Stimulated activated naive B cell treated with anti-CD40 and anti-IgM and Interleukin-4, amounts not matched to agents 10 μg/mL and 1 μg/mL and 100 μg/mL, for 72 hours (primary cell): ENCODE data around the gene SEMA4D.
"Not testable (repeated sequence)": the region's sequence is repeated elsewhere in the genome, so short reads cannot be mapped to it uniquely, and the experiment has no call there.

ENCODE experiments used
- ATAC-seq, 2 donors: fragments of 150-1000 bp; cut with Tn5 transposase; replicated peaks; 2 replicates each; pipeline ENCODE4 v1.10.0; 2021; ENCODE audit warnings: moderate library complexity in 1 of 2
- DNase-seq: peaks from one replicate; pipeline ENCODE4 v3.0.0; 2021
- H3K27ac Mint-ChIP-seq: one replicate; pipeline ENCODE4 v1.8.0; 2022; ENCODE audit warnings: mild to moderate bottlenecking, mixed read lengths
- H3K27me3 Mint-ChIP-seq, 2 donors: one replicate each; pipeline ENCODE4 v1.8.0; 2022; ENCODE audit warnings: mixed read lengths in 2 of 2
- H3K36me3 Mint-ChIP-seq, 2 donors: one replicate each; pipeline ENCODE4 v1.8.0; 2022; ENCODE audit warnings: mixed read lengths in 2 of 2, mild to moderate bottlenecking in 1 of 2
- H3K4me1 Mint-ChIP-seq, 2 donors: one replicate each; pipeline ENCODE4 v1.8.0; 2022; ENCODE audit warnings: mixed read lengths in 2 of 2, mild to moderate bottlenecking in 1 of 2
- H3K4me3 Mint-ChIP-seq, 2 donors: one replicate each; pipeline ENCODE4 v1.8.0; 2022; ENCODE audit warnings: mild to moderate bottlenecking in 2 of 2, mixed read lengths in 2 of 2, moderate library complexity in 1 of 2
- H3K9me3 Mint-ChIP-seq, 2 donors: one replicate each; pipeline ENCODE4 v1.8.0; 2022; ENCODE audit warnings: mixed read lengths in 2 of 2, mild to moderate bottlenecking in 1 of 2

SEMA4D gene

GRCh38 chr9:89378541-89378940 lies 119.4 kb downstream of the SEMA4D start:
- Mint-ChIP-seq H3K4me3 (no peak overlapping the region), H3K4me1 (peaks cover 43 to 62% of the 10 kb centered on the region in 2 donors), H3K9me3 (no peaks in the 10 kb centered on the region), H3K36me3 (peaks cover 56 to 71% of the 10 kb centered on the region in 2 donors), H3K27ac (peak overlapping the region; percentile 60), H3K27me3 (no peaks in the 10 kb centered on the region)
- DNase-seq, result no peak
- ATAC-seq, result no peak

GRCh38 chr9:89377411-89377810 lies 120.5 kb downstream of the SEMA4D start:
- no peak for ATAC-seq
- Mint-ChIP-seq H3K27me3 (no peaks in the 10 kb centered on the region), H3K4me3 (no peak overlapping the region), H3K4me1 (peaks cover 42 to 59% of the 10 kb centered on the region in 2 donors), H3K27ac (peak overlapping the region; percentile 39), H3K36me3 (peaks cover 51 to 67% of the 10 kb centered on the region in 2 donors), H3K9me3 (no peaks in the 10 kb centered on the region)
- no peak for DNase-seq

DNA sequence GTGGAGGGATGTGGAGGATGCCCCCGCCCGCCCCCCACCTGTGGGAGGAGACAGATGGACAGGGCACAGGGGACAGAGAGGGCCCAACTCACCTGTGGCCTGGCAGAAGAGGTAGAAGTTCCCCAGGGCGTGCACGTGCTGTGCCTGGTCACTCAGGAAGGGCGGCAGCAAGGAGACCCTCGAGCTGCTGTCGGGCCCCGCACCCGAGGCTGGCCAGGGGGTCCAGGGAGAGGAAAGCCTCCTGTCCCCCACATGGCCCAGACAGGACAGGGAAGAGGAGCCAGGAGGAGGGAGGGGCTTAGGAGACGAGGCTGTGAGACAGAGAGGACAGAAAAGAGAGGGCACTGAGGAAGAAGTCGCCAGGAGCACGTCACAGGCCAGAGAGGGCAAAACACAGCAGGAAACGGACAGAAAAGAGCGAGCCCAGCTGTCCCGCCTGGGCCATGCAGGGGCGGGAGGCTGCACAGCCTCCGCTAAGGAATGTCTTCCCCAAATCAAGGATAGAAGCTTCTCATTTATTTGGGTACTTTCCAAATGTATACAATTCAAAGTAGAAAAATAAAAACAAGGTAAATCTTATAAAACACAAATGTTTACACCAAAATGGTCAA lies 121.1 kb downstream of the SEMA4D start:
- H3K27ac Mint-ChIP-seq, result no peak overlapping the region
- peaks cover 39 to 53% of the 10 kb centered on the region in 2 donors for H3K4me1 Mint-ChIP-seq
- H3K27me3 Mint-ChIP-seq, result no peaks in the 10 kb centered on the region
- DNase-seq, result no peak
- H3K4me3 Mint-ChIP-seq, result no peak overlapping the region
- peaks cover 45 to 65% of the 10 kb centered on the region in 2 donors for H3K36me3 Mint-ChIP-seq
- ATAC-seq, result no peak
- H3K9me3 Mint-ChIP-seq, result no peaks in the 10 kb centered on the region

DNA sequence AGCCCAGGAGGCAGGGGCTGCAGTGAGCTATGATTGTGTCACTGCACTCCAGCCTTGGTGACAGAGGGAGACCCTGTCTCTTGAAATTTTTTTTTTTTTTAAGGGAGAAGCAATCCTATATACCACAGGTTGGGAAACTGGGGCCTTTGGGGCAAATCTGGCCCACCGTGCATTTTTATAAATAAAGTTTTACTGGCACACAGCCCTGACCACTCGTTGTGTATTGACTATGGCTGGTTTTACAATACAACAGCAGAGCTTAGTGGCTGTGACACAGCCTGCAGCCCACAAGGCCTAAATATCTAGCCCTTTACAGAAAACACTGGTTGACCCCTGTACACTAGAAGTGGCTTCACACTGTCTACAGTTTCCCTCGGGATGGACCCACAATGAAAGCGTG lies 121.6 kb downstream of the SEMA4D start:
- Mint-ChIP-seq H3K36me3 (peaks cover 40 to 59% of the 10 kb centered on the region in 2 donors), H3K27me3 (no peaks in the 10 kb centered on the region), H3K27ac (no peak overlapping the region), H3K9me3 (no peaks in the 10 kb centered on the region), H3K4me1 (peaks cover 35 to 48% of the 10 kb centered on the region in 2 donors), H3K4me3 (no peak overlapping the region)
- DNase-seq, result no peak
- ATAC-seq, result no peak

DNA sequence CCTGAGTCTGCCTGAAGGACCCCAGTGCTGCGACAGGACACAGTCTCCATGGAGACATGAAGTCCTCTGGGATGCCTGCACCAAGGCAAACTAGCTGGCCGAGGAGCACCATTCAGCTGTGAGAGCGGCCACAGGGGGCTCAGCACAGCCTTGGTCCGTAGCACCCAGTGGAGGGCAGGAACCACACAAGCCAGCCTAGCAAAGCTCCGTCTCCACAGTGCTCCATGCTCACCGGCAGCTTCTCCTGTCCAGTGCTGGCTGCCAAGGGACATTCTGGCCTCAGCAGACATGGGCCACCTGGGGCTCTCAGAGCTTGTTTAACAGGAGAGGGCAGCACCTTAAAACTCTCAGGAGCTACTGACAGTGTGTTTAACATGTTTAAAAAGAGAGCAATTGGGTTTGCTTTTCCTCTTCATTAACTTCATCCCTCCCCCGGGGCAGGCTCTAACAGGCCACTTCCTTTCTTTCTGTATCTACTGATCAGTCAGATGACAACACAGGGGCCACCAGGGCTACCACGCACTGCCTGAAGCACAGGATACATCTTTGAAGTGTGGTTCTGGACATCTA lies 122.6 kb downstream of the SEMA4D start:
- ATAC-seq, result peak; percentile 86
- Mint-ChIP-seq H3K27ac (peak overlapping the region; percentile 75), H3K4me1 (peaks cover 31 to 42% of the 10 kb centered on the region in 2 donors), H3K4me3 (peak overlapping the region in 1 of 2 donors; percentile 6), H3K9me3 (no peaks in the 10 kb centered on the region), H3K36me3 (peaks cover 34 to 50% of the 10 kb centered on the region in 2 donors), H3K27me3 (no peaks in the 10 kb centered on the region)
- DNase-seq, result peak; percentile 27

GRCh38 chr9:89374176-89374575 lies 123.7 kb downstream of the SEMA4D start:
- Mint-ChIP-seq H3K4me1 (peaks cover 31 to 42% of the 10 kb centered on the region in 2 donors), H3K27ac (no peak overlapping the region), H3K27me3 (no peaks in the 10 kb centered on the region), H3K36me3 (peaks cover 29 to 40% of the 10 kb centered on the region in 2 donors), H3K9me3 (no peaks in the 10 kb centered on the region), H3K4me3 (no peak overlapping the region)
- no peak for DNase-seq
- ATAC-seq, result no peak

- no peaks in the 10 kb centered on the region for H3K27me3 Mint-ChIP-seq
- H3K9me3 Mint-ChIP-seq, result no peaks in the 10 kb centered on the region
- H3K4me1 Mint-ChIP-seq, result peaks cover 33 to 47% of the 10 kb centered on the region in 2 donors
- ATAC-seq (peak in 1 of 2 donors; percentile 3), DNase-seq (no peak)
- peak overlapping the region in 1 of 2 donors; percentile 22 for H3K4me3 Mint-ChIP-seq
- peak overlapping the region; percentile 89 for H3K27ac Mint-ChIP-seq
- H3K36me3 Mint-ChIP-seq, result peaks cover 18 to 29% of the 10 kb centered on the region in 2 donors
Measured at GRCh38 chr9:89372979-89373378, 124.9 kb downstream of the SEMA4D start.

- Mint-ChIP-seq H3K4me1 (peaks cover 33 to 48% of the 10 kb centered on the region in 2 donors), H3K9me3 (no peaks in the 10 kb centered on the region), H3K27ac (peak overlapping the region; percentile 52), H3K4me3 (no peak overlapping the region), H3K27me3 (no peaks in the 10 kb centered on the region), H3K36me3 (peaks cover 14 to 24% of the 10 kb centered on the region in 2 donors)
- peak; percentile 8 to 19 for ATAC-seq
- DNase-seq, result no peak
Measured at GRCh38 chr9:89372230-89372816, 125.6 kb downstream of the SEMA4D start.

GRCh38 chr9:89371791-89372190 lies 126.1 kb downstream of the SEMA4D start:
- not testable (repeated sequence) for H3K9me3 Mint-ChIP-seq, DNase-seq, ATAC-seq, H3K4me3 Mint-ChIP-seq, H3K27ac Mint-ChIP-seq, H3K27me3 Mint-ChIP-seq
- Mint-ChIP-seq H3K4me1 (peaks cover 35 to 45% of the 10 kb centered on the region in 2 donors), H3K36me3 (peaks cover 9 to 19% of the 10 kb centered on the region in 2 donors)

GRCh38 chr9:89370593-89370992 lies 127.3 kb downstream of the SEMA4D start:
- ATAC-seq (no peak), DNase-seq (no peak)
- peaks cover 4 to 17% of the 10 kb centered on the region in 2 donors for H3K36me3 Mint-ChIP-seq
- H3K4me3 Mint-ChIP-seq, result no peak overlapping the region
- H3K27ac Mint-ChIP-seq, result no peak overlapping the region
- no peaks in the 10 kb centered on the region for H3K27me3 Mint-ChIP-seq
- H3K9me3 Mint-ChIP-seq, result no peaks in the 10 kb centered on the region
- peaks cover 32 to 34% of the 10 kb centered on the region in 2 donors for H3K4me1 Mint-ChIP-seq

DNA sequence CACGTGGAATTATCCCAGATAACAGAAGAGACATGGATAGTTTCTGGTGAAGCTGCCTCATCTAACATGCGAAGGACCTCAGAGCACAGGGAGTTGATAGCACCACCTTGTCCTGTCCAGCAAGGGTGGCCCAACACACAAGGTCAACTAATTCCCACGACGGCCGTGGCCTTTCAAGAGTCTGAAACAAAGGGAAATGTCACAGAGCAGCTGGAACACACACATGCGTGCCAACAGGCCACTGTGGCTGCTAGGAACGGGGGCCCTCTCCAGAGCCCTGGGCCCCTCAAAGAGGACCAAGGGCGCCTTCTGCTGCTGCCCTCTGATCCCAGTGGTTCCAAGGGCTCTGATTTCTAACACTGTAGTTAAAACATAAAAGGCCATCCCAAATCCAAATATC lies 128.9 kb downstream of the SEMA4D start:
- Mint-ChIP-seq H3K4me3 (no peak overlapping the region), H3K9me3 (no peaks in the 10 kb centered on the region), H3K27me3 (no peaks in the 10 kb centered on the region), H3K27ac (peak overlapping the region; percentile 63), H3K36me3 (peaks cover 8 to 25% of the 10 kb centered on the region in 2 donors), H3K4me1 (peaks cover 20 to 27% of the 10 kb centered on the region in 2 donors)
- DNase-seq (no peak), ATAC-seq (no peak)

- H3K36me3 Mint-ChIP-seq, result peaks cover 8 to 29% of the 10 kb centered on the region in 2 donors
- no peaks in the 10 kb centered on the region for H3K27me3 Mint-ChIP-seq
- peaks cover 16 to 23% of the 10 kb centered on the region in 2 donors for H3K4me1 Mint-ChIP-seq
- no peak overlapping the region for H3K4me3 Mint-ChIP-seq
- H3K27ac Mint-ChIP-seq, result peak overlapping the region; percentile 63
- DNase-seq, result no peak
- ATAC-seq, result no peak
- H3K9me3 Mint-ChIP-seq, result no peaks in the 10 kb centered on the region
Measured at GRCh38 chr9:89368550-89368949, 129.4 kb downstream of the SEMA4D start.

- no peak for ATAC-seq
- no peaks in the 10 kb centered on the region for H3K9me3 Mint-ChIP-seq
Measured at GRCh38 chr9:89367726-89368437, 130.0 kb downstream of the SEMA4D start.

DNA sequence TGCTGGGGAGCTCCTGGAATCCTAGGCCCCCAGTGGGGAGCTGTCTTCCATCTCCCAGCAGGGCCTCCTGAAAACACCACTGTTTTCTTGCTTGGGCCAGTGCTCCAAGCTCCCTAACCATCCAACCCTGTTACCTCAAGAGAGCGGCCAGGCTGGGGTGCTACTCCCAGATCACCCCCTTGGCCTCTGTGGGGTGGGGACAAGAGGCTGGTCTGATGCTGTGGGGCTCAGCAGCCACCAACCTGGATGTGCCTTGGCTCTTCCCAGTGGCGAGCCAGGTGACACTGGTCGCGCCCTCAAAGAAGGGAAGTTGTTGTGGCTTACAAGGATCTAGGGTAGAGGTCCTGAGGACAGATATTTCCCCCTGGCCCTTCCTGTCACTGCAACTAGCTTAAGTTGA lies 130.6 kb downstream of the SEMA4D start:
- Mint-ChIP-seq H3K27me3 (no peaks in the 10 kb centered on the region), H3K9me3 (no peaks in the 10 kb centered on the region), H3K4me1 (peaks cover 5 to 15% of the 10 kb centered on the region in 2 donors), H3K36me3 (peaks cover 9 to 28% of the 10 kb centered on the region in 2 donors), H3K4me3 (no peak overlapping the region), H3K27ac (no peak overlapping the region)
- DNase-seq (no peak), ATAC-seq (no peak)

More at GRCh38 chr9:89367726-89368437, 130.0 kb downstream of the SEMA4D start:
- no peak for DNase-seq
- H3K4me3 Mint-ChIP-seq, result no peak overlapping the region
- H3K4me1 Mint-ChIP-seq, result peaks cover 10 to 17% of the 10 kb centered on the region in 2 donors
- peaks cover 11 to 30% of the 10 kb centered on the region in 2 donors for H3K36me3 Mint-ChIP-seq
- H3K27me3 Mint-ChIP-seq, result no peaks in the 10 kb centered on the region
- peak overlapping the region; percentile 31 for H3K27ac Mint-ChIP-seq
